ENCODE data around the gene ZNF33A. TPM values are rescaled to one million over a fixed set of nuclear protein-coding genes. Genes with fewer than 3 reads are reported as not detected.
A peak's percentile ranks its signal among the peaks of the same experiment; 100 is the strongest.

Gene ZNF33A
- total and polyA plus RNA-seq, 10 of the 15 experiments (the other 5 are each of a cell fraction or from before 2014, with no cell fraction given): 9.8 to 29.9 (median 18.3) TPM

DNA sequence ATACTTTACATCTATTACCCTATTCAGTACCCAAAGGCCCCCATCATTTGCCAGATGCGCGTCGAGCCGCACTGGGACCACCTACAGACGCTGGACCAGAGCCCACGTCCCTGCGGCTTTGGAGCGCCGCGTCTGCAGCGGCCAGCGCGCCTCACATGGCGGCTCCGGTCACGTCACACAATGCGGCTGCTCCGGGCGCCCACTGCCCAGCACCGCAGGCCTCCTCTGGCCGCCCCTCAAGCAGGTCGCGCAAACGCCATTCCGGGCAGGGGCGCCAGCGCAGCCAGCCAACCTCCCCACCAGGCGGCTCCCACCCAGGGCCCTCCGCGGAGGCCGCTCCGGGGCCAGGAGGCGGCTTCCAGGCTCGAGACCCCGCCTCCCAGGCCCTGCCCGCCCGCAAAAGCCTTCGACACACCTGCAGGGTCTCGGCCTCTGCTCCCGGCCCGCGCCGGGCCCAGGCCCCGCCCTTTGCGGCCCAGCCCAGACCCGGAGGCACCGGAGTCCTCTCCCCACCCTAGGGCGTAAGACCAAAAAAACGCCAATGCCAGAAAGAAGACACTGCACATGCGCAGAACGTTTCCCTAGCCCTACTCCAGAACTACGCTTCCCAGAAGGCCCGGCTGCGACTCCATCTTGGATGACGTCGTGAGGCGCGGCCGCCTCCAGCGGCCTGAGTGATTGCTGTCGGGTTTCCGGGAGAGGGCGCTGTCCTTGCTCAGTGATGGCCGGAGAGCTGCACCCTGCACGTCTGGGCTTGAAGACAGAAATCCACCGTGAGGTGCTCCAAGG, 34.2 kb upstream of the ZNF33A start, which contains the start of gene ZNF25 (continued):
- TF ChIP-seq, protein P1, sequence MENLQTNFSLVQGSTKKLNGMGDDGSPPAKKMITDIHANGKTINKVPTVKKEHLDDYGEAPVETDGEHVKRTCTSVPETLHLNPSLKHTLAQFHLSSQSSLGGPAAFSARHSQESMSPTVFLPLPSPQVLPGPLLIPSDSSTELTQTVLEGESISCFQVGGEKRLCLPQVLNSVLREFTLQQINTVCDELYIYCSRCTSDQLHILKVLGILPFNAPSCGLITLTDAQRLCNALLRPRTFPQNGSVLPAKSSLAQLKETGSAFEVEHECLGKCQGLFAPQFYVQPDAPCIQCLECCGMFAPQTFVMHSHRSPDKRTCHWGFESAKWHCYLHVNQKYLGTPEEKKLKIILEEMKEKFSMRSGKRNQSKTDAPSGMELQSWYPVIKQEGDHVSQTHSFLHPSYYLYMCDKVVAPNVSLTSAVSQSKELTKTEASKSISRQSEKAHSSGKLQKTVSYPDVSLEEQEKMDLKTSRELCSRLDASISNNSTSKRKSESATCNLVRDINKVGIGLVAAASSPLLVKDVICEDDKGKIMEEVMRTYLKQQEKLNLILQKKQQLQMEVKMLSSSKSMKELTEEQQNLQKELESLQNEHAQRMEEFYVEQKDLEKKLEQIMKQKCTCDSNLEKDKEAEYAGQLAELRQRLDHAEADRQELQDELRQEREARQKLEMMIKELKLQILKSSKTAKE (IDR thresholded peaks at IDR 0.05; ENCODE audit: low read depth, poor library complexity, severe bottlenecking): no peak
- TF ChIP-seq, protein P2, sequence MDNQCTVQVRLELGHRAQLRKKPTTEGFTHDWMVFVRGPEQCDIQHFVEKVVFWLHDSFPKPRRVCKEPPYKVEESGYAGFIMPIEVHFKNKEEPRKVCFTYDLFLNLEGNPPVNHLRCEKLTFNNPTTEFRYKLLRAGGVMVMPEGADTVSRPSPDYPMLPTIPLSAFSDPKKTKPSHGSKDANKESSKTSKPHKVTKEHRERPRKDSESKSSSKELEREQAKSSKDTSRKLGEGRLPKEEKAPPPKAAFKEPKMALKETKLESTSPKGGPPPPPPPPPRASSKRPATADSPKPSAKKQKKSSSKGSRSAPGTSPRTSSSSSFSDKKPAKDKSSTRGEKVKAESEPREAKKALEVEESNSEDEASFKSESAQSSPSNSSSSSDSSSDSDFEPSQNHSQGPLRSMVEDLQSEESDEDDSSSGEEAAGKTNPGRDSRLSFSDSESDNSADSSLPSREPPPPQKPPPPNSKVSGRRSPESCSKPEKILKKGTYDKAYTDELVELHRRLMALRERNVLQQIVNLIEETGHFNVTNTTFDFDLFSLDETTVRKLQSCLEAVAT (IDR thresholded peaks at IDR 0.05): no peak
- TF ChIP-seq EP300 (IDR thresholded peaks at IDR 0.05; ENCODE audit: borderline replicate concordance in 1 of 2, control insufficient read depth in 1 of 2, low read depth in 2 of 2, low read length in 2 of 2): 0 out of 4 replicates have a peak, but pooled peaks of 1 of the 2 experiments have one; percentile 16
- 0 out of 2 replicates have a peak, but pooled peaks have one; percentile 21 for TF ChIP-seq RB1 (IDR thresholded peaks at IDR 0.05; ENCODE audit: borderline replicate concordance)
- peak; percentile 64 for TF ChIP-seq SMARCA5 (IDR thresholded peaks at IDR 0.05)
- no peak for TF ChIP-seq SUPT20H (IDR thresholded peaks at IDR 0.05; ENCODE audit: borderline replicate concordance, control insufficient read depth, low read depth, low read length)
- peak; percentile 93 for TF ChIP-seq POLR2A (IDR thresholded peaks at IDR 0.05; ENCODE audit: low read depth, low read length)
- peak; percentile 59 for TF ChIP-seq POLR2AphosphoS5 (IDR thresholded peaks at IDR 0.05; ENCODE audit: low read length)
- TF ChIP-seq WRNIP1 (IDR thresholded peaks at IDR 0.05; ENCODE audit: borderline replicate concordance, low read depth, low read length): 0 out of 2 replicates have a peak, but pooled peaks have one; percentile 82
- TF ChIP-seq HDGF (IDR thresholded peaks at IDR 0.05): 0 out of 2 replicates have a peak, but pooled peaks have one; percentile 16
- TF ChIP-seq JUNB (IDR thresholded peaks at IDR 0.05): no peak
- no peak for TF ChIP-seq SMAD1 (IDR thresholded peaks at IDR 0.05; ENCODE audit: low read depth, partially characterized antibody)
- peak; percentile 52 to 62; a peak in 2 of 4 replicates for TF ChIP-seq BHLHE40 (IDR thresholded peaks at IDR 0.05; ENCODE audit: borderline replicate concordance in 1 of 2, low read depth in 2 of 2, low read length in 1 of 2)
- TF ChIP-seq HCFC1 (IDR thresholded peaks at IDR 0.05; ENCODE audit: low read length): peak; percentile 98
- no peak for TF ChIP-seq KDM1A (IDR thresholded peaks at IDR 0.05; ENCODE audit: borderline replicate concordance)
- TF ChIP-seq CBX5 (IDR thresholded peaks at IDR 0.05; ENCODE audit: low read depth): peak; percentile 87
- TF ChIP-seq, protein P3, sequence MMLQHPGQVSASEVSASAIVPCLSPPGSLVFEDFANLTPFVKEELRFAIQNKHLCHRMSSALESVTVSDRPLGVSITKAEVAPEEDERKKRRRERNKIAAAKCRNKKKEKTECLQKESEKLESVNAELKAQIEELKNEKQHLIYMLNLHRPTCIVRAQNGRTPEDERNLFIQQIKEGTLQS (IDR thresholded peaks at IDR 0.05; ENCODE audit: borderline replicate concordance, extremely low read depth, low read depth, low read length): peak; percentile 38; the same call in 1 of the 2 replicates
- TF ChIP-seq, protein P4, sequence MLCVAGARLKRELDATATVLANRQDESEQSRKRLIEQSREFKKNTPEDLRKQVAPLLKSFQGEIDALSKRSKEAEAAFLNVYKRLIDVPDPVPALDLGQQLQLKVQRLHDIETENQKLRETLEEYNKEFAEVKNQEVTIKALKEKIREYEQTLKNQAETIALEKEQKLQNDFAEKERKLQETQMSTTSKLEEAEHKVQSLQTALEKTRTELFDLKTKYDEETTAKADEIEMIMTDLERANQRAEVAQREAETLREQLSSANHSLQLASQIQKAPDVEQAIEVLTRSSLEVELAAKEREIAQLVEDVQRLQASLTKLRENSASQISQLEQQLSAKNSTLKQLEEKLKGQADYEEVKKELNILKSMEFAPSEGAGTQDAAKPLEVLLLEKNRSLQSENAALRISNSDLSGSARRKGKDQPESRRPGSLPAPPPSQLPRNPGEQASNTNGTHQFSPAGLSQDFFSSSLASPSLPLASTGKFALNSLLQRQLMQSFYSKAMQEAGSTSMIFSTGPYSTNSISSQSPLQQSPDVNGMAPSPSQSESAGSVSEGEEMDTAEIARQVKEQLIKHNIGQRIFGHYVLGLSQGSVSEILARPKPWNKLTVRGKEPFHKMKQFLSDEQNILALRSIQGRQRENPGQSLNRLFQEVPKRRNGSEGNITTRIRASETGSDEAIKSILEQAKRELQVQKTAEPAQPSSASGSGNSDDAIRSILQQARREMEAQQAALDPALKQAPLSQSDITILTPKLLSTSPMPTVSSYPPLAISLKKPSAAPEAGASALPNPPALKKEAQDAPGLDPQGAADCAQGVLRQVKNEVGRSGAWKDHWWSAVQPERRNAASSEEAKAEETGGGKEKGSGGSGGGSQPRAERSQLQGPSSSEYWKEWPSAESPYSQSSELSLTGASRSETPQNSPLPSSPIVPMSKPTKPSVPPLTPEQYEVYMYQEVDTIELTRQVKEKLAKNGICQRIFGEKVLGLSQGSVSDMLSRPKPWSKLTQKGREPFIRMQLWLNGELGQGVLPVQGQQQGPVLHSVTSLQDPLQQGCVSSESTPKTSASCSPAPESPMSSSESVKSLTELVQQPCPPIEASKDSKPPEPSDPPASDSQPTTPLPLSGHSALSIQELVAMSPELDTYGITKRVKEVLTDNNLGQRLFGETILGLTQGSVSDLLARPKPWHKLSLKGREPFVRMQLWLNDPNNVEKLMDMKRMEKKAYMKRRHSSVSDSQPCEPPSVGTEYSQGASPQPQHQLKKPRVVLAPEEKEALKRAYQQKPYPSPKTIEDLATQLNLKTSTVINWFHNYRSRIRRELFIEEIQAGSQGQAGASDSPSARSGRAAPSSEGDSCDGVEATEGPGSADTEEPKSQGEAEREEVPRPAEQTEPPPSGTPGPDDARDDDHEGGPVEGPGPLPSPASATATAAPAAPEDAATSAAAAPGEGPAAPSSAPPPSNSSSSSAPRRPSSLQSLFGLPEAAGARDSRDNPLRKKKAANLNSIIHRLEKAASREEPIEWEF (IDR thresholded peaks at IDR 0.05; ENCODE audit: insufficient replicate concordance, low read depth, low read length): no peak
- TF ChIP-seq STAT3 (IDR thresholded peaks at IDR 0.05; ENCODE audit: low read depth, low read length): no peak
- no peak for TF ChIP-seq ZZZ3 (IDR thresholded peaks at IDR 0.05; ENCODE audit: control insufficient read depth, insufficient read length, low read depth)
